VCaP (cell line): Measurements from ENCODE around the gene FER1L5.

Experiments
- H3K27ac ChIP-seq: fragments of 450-650 bp; 2 replicates; pipeline ENCODE4 v1.5.1; 2017
- TF ChIP-seq, protein P1 (sequence below): fragments of 450-650 bp; conservative IDR thresholded peaks from 2 replicates; pipeline ENCODE4 v1.5.1; 2017; ENCODE audit warnings: mild to moderate bottlenecking, moderate library complexity

FER1L5 gene

DNA sequence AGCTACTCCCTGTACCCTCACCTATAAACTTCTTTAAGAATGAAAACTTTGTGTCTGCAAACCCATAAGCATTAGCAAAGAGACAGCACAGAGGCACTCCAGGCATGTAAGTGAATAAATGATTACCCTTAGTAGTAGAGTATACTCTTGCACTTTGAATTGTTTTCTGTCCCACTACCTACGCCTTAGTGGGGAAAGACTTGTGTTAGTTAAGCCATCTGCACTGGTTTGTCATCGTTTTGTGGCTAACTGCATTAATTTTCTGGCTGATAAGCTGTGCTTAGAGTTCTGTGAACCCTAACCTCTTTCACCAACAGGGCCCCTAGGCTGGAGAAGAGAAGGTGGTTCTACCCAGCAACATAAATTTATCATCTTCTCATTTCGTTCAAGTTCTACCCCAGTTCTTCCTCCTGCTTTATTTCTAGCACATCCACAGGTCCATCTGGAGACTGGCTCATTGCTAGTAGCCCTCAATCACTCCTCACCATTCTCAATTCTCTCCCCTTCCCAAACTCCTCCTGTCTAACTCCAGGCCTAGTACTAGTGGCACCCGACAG is 96.6 kb downstream of the FER1L5 start:
- TF ChIP-seq, protein P1, sequence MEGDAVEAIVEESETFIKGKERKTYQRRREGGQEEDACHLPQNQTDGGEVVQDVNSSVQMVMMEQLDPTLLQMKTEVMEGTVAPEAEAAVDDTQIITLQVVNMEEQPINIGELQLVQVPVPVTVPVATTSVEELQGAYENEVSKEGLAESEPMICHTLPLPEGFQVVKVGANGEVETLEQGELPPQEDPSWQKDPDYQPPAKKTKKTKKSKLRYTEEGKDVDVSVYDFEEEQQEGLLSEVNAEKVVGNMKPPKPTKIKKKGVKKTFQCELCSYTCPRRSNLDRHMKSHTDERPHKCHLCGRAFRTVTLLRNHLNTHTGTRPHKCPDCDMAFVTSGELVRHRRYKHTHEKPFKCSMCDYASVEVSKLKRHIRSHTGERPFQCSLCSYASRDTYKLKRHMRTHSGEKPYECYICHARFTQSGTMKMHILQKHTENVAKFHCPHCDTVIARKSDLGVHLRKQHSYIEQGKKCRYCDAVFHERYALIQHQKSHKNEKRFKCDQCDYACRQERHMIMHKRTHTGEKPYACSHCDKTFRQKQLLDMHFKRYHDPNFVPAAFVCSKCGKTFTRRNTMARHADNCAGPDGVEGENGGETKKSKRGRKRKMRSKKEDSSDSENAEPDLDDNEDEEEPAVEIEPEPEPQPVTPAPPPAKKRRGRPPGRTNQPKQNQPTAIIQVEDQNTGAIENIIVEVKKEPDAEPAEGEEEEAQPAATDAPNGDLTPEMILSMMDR: no peak
- H3K27ac ChIP-seq: peak overlapping the region; percentile 76

DNA sequence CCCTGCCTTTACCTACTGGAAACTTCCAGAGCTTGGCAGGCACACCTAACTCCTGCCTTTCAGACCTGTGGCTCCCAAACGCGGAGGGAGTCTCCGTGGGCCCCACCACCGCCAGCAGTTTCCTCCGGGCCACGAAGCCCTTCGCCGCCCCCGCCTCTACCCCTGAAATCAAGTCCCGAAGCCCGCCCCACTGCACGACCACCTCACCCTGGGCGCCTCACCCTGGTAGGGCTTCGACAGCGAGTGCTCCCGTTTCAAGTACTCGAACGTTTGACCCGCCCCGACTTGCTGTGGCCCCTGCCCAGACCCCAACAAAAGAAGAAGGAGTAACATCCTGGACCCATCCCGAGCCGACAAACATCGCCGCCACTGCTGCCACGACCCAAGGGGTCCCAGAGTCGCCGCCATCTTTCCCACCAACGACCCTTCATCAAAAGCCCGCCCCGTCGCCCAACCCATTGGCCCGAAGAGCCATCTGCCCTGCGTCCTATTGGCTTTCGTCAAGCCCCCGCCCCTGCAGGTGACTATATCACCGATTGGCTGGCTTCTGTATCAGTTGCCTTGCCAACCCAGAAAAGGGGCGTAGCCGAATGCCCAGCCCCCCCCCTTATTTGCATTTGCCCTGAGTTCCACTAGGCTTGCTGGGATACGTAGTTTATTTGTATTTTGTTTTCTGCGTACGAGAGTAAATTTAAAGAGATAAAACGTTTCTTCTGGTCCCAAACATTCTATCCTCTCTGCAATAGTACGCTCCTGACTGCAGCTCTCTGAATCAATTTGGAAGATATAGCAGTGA is 97.3 kb downstream of the FER1L5 start, which contains the start of gene LMAN2L:
LMAN2L (minus strand) TSS at position 432 of the 796 bp plus-strand sequence; CDS start at position 408, 24 bp downstream.
- peak within 1 kb of the TSS; percentile 76 for H3K27ac ChIP-seq
- TF ChIP-seq, protein P1: no peak

DNA sequence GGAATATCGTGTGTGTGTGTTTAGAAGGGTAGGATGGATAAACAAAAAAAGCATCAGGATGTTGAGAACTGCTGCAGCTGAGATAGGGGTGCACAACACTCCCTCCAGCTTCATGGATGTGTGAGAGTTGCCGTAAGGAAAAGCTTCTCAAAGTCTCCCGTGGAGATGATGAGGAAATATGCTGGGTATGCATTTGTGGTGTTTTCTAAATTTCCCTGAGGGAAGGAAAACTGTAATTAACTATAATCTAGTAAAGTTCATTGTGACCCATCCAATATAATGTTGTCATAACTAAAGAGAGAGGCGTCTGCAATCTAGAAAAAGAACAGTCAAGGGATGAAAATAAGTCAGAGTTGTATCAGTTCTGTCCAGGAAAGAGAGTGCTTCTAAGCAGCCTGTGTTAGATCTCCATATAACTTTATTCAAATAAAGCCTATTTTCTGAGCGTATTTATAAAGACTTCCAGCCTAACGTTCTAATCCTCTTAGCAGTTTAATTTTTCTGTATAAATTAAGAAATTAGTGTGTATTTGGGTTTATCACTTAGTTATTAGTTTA is 104.6 kb downstream of the FER1L5 start:
- TF ChIP-seq, protein P1: no peak
- H3K27ac ChIP-seq: no peak overlapping the region

DNA sequence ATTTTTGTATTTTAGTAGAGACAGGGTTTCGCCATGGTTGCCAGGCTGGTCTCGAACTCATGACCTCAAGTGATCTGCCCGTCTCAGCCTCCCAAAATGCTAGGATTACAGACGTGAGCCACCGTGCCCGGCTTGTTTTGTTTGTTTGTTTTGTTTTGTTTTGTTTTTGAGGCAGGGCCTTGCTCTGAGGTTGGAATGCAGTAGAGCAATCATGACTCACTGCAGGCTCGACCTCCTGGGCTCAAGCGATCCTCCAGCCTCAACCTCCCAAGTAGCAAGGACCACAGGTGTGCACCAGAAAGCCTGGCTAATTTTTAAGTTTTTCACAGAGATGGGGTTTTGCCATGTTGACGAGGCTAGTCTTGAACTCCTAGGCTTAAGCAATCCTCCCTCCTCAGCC is 109.2 kb downstream of the FER1L5 start:
- no peak overlapping the region for H3K27ac ChIP-seq
- TF ChIP-seq, protein P1: no peak

DNA sequence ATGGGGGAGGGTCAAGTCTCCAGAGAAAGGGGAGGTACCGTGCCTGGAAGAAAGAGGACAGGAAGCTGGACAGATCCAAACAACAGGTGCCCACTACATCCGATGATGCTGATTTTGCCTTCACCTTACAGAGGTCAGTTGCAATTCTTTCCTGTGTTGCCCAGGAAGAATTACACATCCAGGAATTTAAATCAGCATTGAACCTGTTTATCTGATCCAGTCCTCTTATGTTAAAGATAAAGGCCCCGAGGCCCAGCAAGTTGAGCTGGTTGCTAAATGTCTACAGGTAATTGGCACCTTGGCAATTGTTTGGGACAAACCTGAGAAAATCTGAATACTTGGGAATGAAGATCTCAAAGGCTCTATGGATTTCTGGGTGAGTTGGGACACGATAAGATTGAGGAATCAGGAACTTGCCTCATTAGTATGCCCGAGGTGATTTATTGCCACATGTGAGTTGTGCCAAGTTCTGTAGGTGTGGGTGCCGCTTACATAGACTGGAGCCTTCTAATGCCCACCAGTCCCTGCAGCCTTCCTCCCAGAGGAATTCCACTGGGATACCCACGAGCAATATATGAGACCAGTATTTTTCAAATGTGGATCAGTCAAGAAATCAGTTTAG is 111.2 kb downstream of the FER1L5 start:
- TF ChIP-seq, protein P1: no peak
- H3K27ac ChIP-seq: no peak overlapping the region

DNA sequence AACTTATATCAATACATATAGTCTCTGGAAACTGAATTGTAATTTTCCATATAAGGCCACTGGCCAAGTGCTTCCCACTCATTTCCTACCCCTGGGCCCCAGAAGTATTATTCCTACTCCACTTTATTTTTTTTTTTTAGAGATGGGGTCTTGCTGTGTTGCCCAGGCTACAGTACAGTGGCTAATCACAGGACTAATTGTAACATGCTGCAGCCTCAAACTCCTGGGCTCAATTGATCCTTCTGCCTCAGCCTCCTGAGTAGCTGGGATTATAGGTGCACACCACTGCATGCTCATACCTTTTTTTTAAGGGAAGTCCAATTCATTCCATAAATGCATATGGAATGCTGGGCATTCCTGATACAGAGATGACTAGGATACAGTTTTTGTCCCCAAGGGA is 111.8 kb downstream of the FER1L5 start:
- TF ChIP-seq, protein P1: no peak
- no peak overlapping the region for H3K27ac ChIP-seq
